IgD-negative memory B cell (primary cell): ENCODE results near the gene TAOK3. TPM values are rescaled to one million over a fixed set of nuclear protein-coding genes. Genes with fewer than 3 reads are reported as not detected.
A peak's percentile ranks its signal among the peaks of the same experiment; 100 is the strongest.
"Not testable (repeated sequence)": the region's sequence is repeated elsewhere in the genome, so short reads cannot be mapped to it uniquely, and the experiment has no call there.

ENCODE experiments used
- H3K27ac Mint-ChIP-seq, 3 donors: one replicate each; pipeline ENCODE4 v1.8.0; 2020 to 2022; ENCODE audit warnings: mild to moderate bottlenecking in 3 of 3, mixed read lengths in 3 of 3, moderate library complexity in 1 of 3
- H3K27me3 Mint-ChIP-seq: one replicate; pipeline ENCODE4 v1.8.0; 2021; ENCODE audit warnings: mixed read lengths
- H3K36me3 Mint-ChIP-seq: one replicate; pipeline ENCODE4 v1.8.0; 2020; ENCODE audit warnings: mild to moderate bottlenecking, mixed read lengths
- H3K4me1 Mint-ChIP-seq, 3 donors: one replicate each; pipeline ENCODE4 v1.8.0; 2020 to 2022; ENCODE audit warnings: mixed read lengths in 3 of 3, mild to moderate bottlenecking in 1 of 3
- H3K4me3 Mint-ChIP-seq, 4 donors: one replicate each; pipeline ENCODE4 v1.8.0; 2020 to 2022; ENCODE audit warnings: mild to moderate bottlenecking in 4 of 4, mixed read lengths in 4 of 4, moderate library complexity in 3 of 4
- H3K9me3 Mint-ChIP-seq, 3 donors: one replicate each; pipeline ENCODE4 v1.8.0; 2020 to 2021; ENCODE audit warnings: mixed read lengths in 3 of 3, mild to moderate bottlenecking in 1 of 3
- polyA plus RNA-seq: library from polyadenylated mRNA; unstranded; fragments of 300-500 nt; fragmentation: Illumina TruSeq; gene quantifications from one replicate; pipeline ENCODE4 v1.2.3, GENCODE V29; 2021

Gene TAOK3
- polyA plus RNA-seq, 1 donor from 2014 or later = 107 TPM

- Mint-ChIP-seq H3K27ac (no peak overlapping the region), H3K4me3 (no peak overlapping the region)
Observed at GRCh38 chr12:118151755-118152154, 221.0 kb downstream of the TAOK3 start.

GRCh38 chr12:118150625-118151024 lies 222.1 kb downstream of the TAOK3 start:
- H3K27ac Mint-ChIP-seq = no peak overlapping the region
- H3K4me1 Mint-ChIP-seq = peaks cover 2 to 3% (median 3%) of the 10 kb centered on the region in 3 donors
- no peaks in the 10 kb centered on the region for H3K9me3 Mint-ChIP-seq
- H3K4me3 Mint-ChIP-seq = no peak overlapping the region
- peaks cover 2% of the 10 kb centered on the region for H3K36me3 Mint-ChIP-seq
- no peaks in the 10 kb centered on the region for H3K27me3 Mint-ChIP-seq

More at GRCh38 chr12:118151755-118152154, 221.0 kb downstream of the TAOK3 start:
- H3K27me3 Mint-ChIP-seq = no peaks in the 10 kb centered on the region
- peaks cover 2% of the 10 kb centered on the region for H3K36me3 Mint-ChIP-seq
- peaks cover 0 to 1% (median 0%) of the 10 kb centered on the region in 3 donors for H3K4me1 Mint-ChIP-seq
- H3K9me3 Mint-ChIP-seq = no peaks in the 10 kb centered on the region

GRCh38 chr12:118148287-118148686 lies 224.4 kb downstream of the TAOK3 start:
- peak overlapping the region in 1 of 3 donors; percentile 51 for H3K27ac Mint-ChIP-seq
- H3K4me1 Mint-ChIP-seq = peaks cover 9 to 15% (median 11%) of the 10 kb centered on the region in 3 donors
- H3K4me3 Mint-ChIP-seq = no peak overlapping the region
- no peaks in the 10 kb centered on the region for H3K27me3 Mint-ChIP-seq
- no peaks in the 10 kb centered on the region for H3K9me3 Mint-ChIP-seq
- H3K36me3 Mint-ChIP-seq = peaks cover 8% of the 10 kb centered on the region

GRCh38 chr12:118145798-118146156 lies 226.9 kb downstream of the TAOK3 start:
- Mint-ChIP-seq H3K9me3 (no peaks in the 10 kb centered on the region), H3K4me1 (peaks cover 12 to 19% (median 14%) of the 10 kb centered on the region in 3 donors), H3K27ac (peak overlapping the region in 2 of 3 donors; percentile 6 to 68), H3K36me3 (peaks cover 17% of the 10 kb centered on the region), H3K27me3 (no peaks in the 10 kb centered on the region), H3K4me3 (peak overlapping the region in 1 of 4 donors; percentile 71)

- Mint-ChIP-seq H3K4me3 (peak overlapping the region in 2 of 4 donors; percentile 65 to 71), H3K4me1 (peaks cover 12 to 19% (median 14%) of the 10 kb centered on the region in 3 donors), H3K27ac (peak overlapping the region; percentile 6 to 68 (median 11)), H3K9me3 (no peaks in the 10 kb centered on the region), H3K27me3 (no peaks in the 10 kb centered on the region), H3K36me3 (peaks cover 17% of the 10 kb centered on the region)
Observed at GRCh38 chr12:118145113-118145797, 227.5 kb downstream of the TAOK3 start.

GRCh38 chr12:118144499-118144898 lies 228.2 kb downstream of the TAOK3 start:
- peaks cover 12 to 19% (median 14%) of the 10 kb centered on the region in 3 donors for H3K4me1 Mint-ChIP-seq
- peak overlapping the region in 2 of 3 donors; percentile 59 to 92 for H3K27ac Mint-ChIP-seq
- no peaks in the 10 kb centered on the region for H3K9me3 Mint-ChIP-seq
- H3K36me3 Mint-ChIP-seq = peaks cover 17% of the 10 kb centered on the region
- H3K27me3 Mint-ChIP-seq = no peaks in the 10 kb centered on the region
- no peak overlapping the region for H3K4me3 Mint-ChIP-seq

- peak overlapping the region in 1 of 3 donors; percentile 23 for H3K27ac Mint-ChIP-seq
- no peak overlapping the region for H3K4me3 Mint-ChIP-seq
- no peaks in the 10 kb centered on the region for H3K9me3 Mint-ChIP-seq
- H3K27me3 Mint-ChIP-seq = no peaks in the 10 kb centered on the region
- H3K4me1 Mint-ChIP-seq = peaks cover 21 to 26% (median 26%) of the 10 kb centered on the region in 3 donors
- H3K36me3 Mint-ChIP-seq = peaks cover 15% of the 10 kb centered on the region
Observed at GRCh38 chr12:118140825-118141224, 231.9 kb downstream of the TAOK3 start.

GRCh38 chr12:118137148-118137678 lies 235.5 kb downstream of the TAOK3 start:
- Mint-ChIP-seq H3K4me3 (peak overlapping the region; percentile 90 to 96 (median 94)), H3K4me1 (peaks cover 14 to 19% (median 15%) of the 10 kb centered on the region in 3 donors), H3K27me3 (no peaks in the 10 kb centered on the region), H3K36me3 (peaks cover 6% of the 10 kb centered on the region), H3K9me3 (no peaks in the 10 kb centered on the region), H3K27ac (peak overlapping the region; percentile 44 to 87 (median 64))

- Mint-ChIP-seq H3K4me3 (peak overlapping the region; percentile 90 to 96 (median 94)), H3K36me3 (peaks cover 3% of the 10 kb centered on the region), H3K27me3 (no peaks in the 10 kb centered on the region), H3K4me1 (peaks cover 17 to 21% (median 17%) of the 10 kb centered on the region in 3 donors), H3K27ac (peak overlapping the region; percentile 44 to 78 (median 64)), H3K9me3 (no peaks in the 10 kb centered on the region)
Observed at GRCh38 chr12:118136559-118137003, 236.1 kb downstream of the TAOK3 start.

GRCh38 chr12:118135788-118136558 lies 236.7 kb downstream of the TAOK3 start, which contains the start of gene PEBP1:
Gene PEBP1 (plus strand): TSS chr12:118136124. CDS start chr12:118136210, 86 bp downstream.
- Mint-ChIP-seq H3K4me1 (peaks cover 17 to 21% (median 17%) of the 10 kb centered on the region in 3 donors), H3K4me3 (peak within 1 kb of the TSS; percentile 90 to 97 (median 94)), H3K27ac (peak within 1 kb of the TSS; percentile 54 to 93 (median 64)), H3K27me3 (no peaks in the 10 kb centered on the region), H3K36me3 (no peaks in the 10 kb centered on the region), H3K9me3 (no peaks in the 10 kb centered on the region)

GRCh38 chr12:118129436-118129835 lies 243.3 kb downstream of the TAOK3 start:
- H3K4me3 Mint-ChIP-seq = peak overlapping the region in 1 of 4 donors; percentile 57
- H3K27me3 Mint-ChIP-seq, H3K4me1 Mint-ChIP-seq, H3K27ac Mint-ChIP-seq, H3K9me3 Mint-ChIP-seq, H3K36me3 Mint-ChIP-seq: not testable (repeated sequence)

- no peaks in the 10 kb centered on the region for H3K27me3 Mint-ChIP-seq
- peaks cover 2 to 4% (median 2%) of the 10 kb centered on the region in 3 donors for H3K4me1 Mint-ChIP-seq
- no peak overlapping the region for H3K4me3 Mint-ChIP-seq
- H3K36me3 Mint-ChIP-seq = peaks cover 3% of the 10 kb centered on the region
- no peak overlapping the region for H3K27ac Mint-ChIP-seq
- H3K9me3 Mint-ChIP-seq = no peaks in the 10 kb centered on the region
Observed at GRCh38 chr12:118127867-118128266, 244.8 kb downstream of the TAOK3 start.

- no peaks in the 10 kb centered on the region for H3K27me3 Mint-ChIP-seq
- H3K4me1 Mint-ChIP-seq = no peaks in the 10 kb centered on the region
- no peak overlapping the region for H3K4me3 Mint-ChIP-seq
- H3K9me3 Mint-ChIP-seq = no peaks in the 10 kb centered on the region
- H3K36me3 Mint-ChIP-seq = peaks cover 3% of the 10 kb centered on the region
- no peak overlapping the region for H3K27ac Mint-ChIP-seq
Observed at GRCh38 chr12:118126119-118126757, 246.5 kb downstream of the TAOK3 start.

- H3K27me3 Mint-ChIP-seq = no peaks in the 10 kb centered on the region
- H3K4me3 Mint-ChIP-seq = no peak overlapping the region
- H3K4me1 Mint-ChIP-seq = peaks cover 0 to 2% (median 0%) of the 10 kb centered on the region in 3 donors
- no peak overlapping the region for H3K27ac Mint-ChIP-seq
- no peaks in the 10 kb centered on the region for H3K9me3 Mint-ChIP-seq
- H3K36me3 Mint-ChIP-seq = peaks cover 3% of the 10 kb centered on the region
Observed at GRCh38 chr12:118125743-118126118, 247.0 kb downstream of the TAOK3 start.
